GM18861 (cell line): ENCODE data around the gene KRTAP1-4.
"Not testable (repeated sequence)": the region's sequence is repeated elsewhere in the genome, so short reads cannot be mapped to it uniquely, and the experiment has no call there.

Source experiments
- ATAC-seq: cut with Tn5 transposase; IDR thresholded peaks from one replicate; pipeline ENCODE4 v1.9.1; 2021; ENCODE audit not compliant: unreplicated experiment

Gene KRTAP1-4

DNA sequence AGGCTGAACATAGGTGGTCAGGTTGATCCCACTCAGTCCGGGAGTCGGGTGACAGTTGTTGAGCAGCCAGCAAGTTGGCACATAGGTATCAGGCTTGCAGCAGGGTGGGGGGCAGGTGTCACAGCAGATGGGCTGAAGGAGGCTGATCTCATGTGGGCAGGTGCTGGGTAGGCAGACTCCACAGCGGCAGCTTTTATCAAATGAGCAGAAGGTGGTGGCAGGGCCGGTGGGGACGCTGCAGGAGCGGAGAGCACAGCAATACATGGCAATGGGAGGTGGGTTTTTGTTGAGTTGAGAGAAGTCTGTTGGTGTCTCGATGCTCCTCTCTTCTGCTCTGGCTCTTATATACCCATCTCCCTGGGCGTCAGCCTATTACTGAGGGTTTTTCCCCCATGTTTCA, 21.2 kb downstream of the KRTAP1-4 start, which contains the start of gene KRTAP3-1:
Gene KRTAP3-1 (minus strand): TSS at position 318 of the 400 bp plus-strand sequence. CDS start 54 bp downstream, at position 264.
- no peak for ATAC-seq

DNA sequence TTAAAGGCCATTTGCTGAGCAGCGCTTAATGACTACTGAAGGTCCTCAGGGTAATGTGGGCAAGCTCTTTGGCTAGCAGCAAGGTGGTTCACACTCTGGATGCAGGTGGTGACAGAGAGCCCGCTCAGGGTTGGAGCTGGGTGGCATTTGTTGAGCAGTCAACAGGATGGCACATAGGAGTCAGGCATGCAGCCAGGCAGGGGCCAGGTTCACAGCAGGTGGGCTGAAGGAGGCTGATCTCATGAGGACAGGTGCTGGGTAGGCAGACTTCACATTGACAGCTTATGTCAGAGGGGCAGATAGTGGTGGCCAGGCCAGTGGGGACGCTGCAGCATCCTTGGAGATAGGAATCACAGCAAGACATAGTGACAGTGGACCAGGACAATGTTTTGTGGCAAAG, 25.6 kb downstream of the KRTAP1-4 start:
- ATAC-seq, result no peak

DNA sequence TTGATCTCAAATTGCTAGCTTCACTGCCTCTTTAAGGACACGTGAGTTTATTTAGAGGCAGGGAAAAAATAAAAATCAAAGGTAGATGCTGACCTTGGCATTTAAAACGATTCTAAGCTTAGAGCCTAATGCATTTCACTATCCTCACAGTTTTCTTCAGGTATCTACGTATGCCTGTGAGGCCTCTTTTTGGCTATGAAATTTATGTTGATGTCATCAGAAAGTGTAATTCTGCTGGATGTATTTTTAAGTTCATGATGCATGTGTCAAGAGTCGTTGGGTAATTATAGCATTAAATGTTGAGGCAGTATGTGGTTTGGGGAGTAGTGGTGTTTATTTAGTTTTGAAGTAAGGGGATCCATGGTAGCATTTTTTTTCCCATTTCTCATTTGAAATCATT, 26.1 kb downstream of the KRTAP1-4 start:
- ATAC-seq, result no peak

DNA sequence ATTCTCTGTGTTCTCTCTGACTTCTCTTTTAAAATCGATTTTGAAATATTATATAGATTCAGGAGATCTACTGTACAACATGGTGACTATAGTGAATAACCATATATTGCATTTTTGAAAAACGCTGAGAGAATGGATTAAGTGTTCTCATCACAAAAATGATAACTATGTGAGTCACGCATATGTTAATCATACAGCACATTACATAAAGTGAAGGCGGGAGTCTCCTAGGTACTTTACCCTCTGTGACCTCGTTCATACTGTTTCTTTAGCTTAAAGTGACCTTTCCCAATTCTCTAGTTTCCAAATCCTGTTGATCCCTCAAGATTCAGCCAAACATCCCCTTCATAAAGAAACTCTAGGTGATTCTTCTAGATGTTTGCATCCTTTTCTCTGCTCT, 27.2 kb downstream of the KRTAP1-4 start:
- no peak for ATAC-seq

DNA sequence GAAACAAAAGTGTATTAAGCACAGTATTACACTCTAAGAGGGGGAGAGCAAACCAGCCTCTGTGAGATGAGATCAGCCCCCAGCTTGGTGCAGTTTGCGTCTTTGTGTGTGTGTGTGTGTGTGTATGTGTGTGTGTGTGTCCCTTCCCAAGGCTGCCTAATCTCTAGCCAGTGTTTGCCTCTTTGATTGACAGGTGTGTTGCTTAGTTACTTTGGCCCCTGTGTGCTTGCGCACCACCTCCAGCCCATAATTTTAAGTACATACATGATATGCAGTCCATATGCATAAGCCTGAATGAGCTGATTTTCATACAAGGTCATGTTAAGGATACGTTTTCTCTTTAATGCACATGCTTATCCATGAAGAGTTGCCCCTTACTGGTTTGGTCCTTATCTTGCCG, 28.2 kb downstream of the KRTAP1-4 start:
- ATAC-seq, result no peak

DNA sequence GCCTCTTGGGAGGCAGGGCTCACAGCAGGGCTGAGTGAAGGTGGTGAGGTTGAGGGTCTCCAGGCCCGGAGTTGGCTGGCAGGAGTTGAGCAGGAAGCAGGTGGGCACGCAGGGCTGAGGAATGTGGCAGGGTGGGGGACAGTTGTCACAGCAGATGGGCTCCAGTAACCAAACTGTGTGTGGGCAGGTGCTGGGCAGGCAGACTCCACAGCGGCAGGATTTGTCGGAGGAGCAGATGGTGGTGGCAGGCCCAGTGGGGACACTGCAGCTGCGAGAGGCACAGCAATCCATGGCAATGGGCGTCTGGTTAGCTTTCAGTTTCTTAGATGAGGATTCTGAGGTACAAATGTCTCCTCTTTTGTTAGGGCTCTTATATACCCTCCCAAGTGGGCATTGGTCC, 30.4 kb downstream of the KRTAP1-4 start, which contains the start of gene KRTAP3-2:
Gene KRTAP3-2 (minus strand): TSS at position 344 of the 400 bp plus-strand sequence. CDS start 53 bp downstream, at position 291.
- ATAC-seq, result not testable (repeated sequence)

DNA sequence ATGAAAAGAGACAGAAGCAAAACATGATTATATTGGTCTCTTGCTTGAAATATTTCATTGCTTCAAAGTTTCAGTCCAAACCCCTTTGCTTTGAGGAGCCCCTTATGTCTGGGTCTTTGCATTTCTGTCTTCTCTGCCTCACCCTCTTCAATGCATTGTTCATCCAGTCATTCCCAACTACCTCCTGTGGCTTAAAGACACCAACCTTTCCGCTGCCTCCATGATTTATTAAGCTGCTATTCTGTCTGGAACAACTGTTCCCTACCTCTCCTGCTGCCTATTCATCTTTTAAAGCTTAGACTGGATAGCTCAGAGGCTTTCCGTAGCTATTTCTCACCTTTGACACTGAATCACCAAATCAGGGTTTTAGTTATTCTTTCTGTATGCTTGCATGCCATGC, 32.6 kb downstream of the KRTAP1-4 start:
- ATAC-seq, result no peak

DNA sequence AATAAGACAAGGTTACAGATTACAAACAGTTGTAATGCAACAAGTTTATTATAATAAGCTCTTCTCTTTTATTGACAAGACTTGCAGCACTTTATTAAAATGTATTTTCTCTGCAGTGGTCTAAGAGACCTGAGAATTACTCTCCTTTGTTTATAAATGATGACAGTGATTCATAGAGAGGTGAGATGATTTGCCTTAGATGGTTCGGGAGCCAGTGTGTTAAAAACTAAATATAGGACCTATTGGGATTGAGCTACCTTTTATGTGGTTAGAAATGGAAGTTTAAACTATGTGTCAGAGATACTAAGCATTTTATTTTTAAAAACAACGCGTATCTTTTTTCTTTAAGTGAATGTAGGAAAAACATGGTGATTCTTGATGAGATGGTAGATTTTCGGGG, 33.2 kb downstream of the KRTAP1-4 start:
- no peak for ATAC-seq

DNA sequence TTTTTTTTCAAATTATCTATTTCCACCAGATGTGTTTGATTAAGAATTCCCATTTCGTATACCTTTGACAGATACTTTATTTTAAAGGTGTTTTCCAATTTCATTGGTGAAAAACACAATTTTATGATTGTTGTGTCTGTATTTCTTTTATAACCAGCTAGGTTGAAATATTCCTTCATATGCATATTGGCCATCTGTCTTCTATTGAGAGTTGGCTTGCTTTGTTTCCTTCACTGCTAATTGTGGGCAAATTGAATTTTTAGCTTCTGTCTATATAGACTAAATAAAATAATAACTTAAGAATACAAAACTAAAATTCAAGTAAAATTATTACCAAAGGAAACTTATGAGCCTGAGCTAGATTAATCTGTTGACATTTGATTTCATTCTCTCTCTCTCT, 34.9 kb downstream of the KRTAP1-4 start:
- ATAC-seq, result no peak

DNA sequence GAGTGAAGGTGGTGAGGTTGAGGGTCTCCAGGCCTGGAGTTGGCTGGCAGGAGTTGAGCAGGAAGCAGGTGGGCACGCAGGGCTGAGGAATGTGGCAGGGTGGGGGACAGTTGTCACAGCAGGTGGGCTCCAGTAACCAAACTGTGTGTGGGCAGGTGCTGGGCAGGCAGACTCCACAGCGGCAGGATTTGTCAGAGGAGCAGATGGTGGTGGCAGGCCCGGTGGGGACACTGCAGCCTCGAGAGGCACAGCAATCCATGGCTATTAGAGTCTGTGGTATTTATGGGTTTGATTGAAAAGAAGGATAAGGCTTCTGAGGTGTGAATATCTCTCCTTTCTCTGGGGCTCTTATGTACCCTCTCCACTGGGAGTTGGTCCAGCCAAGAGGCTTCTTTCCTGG, 36.2 kb downstream of the KRTAP1-4 start, which contains the start of gene KRTAP3-3:
Gene KRTAP3-3 (minus strand): TSS at position 326 of the 400 bp plus-strand sequence. CDS start 67 bp downstream, at position 259.
- no peak for ATAC-seq

DNA sequence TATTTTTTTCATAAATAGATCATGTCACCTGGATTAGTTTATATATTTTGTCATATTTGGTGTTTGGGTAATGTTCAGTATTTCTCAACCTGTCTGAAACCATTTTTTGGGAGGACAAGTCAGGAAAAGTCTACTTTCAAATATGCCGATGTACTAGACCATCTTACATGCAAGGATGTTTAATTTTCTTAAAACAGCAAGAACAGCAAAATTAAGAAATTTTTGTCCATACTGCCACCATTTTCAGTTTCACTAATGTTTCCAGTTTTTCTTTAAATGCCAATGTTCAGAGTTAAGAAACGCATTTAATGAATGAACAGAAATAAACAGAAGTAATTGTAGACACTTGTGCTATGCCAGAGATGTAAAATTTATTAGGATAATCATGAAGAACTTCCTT, 36.9 kb downstream of the KRTAP1-4 start:
- ATAC-seq, result no peak

DNA sequence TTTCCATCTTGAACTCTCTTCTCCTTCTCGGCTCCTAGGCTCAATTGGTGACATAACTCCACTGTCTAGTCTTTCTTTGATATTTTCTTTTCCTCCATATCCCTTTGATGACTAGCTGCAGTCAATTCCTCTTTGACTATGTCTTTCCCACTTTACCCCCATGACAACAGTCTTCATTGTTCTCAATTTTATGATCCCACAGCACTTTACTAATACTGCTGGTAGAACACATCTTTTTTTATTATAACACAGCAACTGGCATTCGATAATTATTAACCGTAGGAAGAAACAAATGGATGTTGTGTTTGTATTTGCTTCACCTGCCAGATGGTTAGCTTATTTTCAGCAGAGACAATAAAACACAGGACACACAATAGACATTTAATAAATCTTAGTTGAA, 37.3 kb downstream of the KRTAP1-4 start:
- ATAC-seq, result no peak

DNA sequence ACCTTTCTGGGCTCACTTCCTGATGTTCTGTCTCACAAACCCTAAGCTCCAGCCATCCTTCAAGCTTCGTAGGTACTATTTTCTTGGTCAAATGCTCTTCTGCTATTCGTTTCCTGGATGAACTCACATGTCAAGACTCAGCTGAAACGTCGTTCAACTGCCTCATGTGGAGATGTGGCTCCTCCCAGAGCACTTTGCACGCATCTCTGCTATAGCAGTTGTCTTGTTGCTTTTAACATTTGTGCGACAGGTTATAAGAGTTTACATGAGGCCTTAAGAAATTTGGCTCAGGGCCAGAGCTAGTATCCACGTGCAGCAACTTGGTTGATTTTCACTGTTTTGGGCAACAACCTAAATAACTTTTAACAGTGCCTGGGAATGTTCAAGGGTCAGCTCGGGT, 43.1 kb downstream of the KRTAP1-4 start:
- no peak for ATAC-seq

DNA sequence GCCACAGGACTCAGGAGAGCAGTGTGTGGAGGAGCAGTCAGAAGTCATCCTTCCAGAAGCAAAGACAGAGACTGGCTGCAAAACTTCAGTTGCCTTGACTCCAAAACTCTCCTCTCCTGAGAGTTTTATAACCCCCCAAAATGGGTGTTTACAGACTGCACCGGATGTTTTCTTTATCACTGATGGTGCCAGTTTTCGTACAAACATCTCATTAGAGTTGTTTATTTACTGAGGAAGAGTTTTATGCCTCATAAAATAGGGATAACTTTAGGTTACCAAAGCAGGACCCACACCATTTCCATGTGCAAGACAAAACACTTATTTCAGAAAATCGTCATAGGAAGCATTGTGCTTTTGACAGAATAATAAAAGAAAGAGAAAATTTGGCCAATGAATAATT, 45.8 kb downstream of the KRTAP1-4 start, which contains the start of gene KRT40:
Gene KRT40 (minus strand): TSS at position 101 of the 400 bp plus-strand sequence. CDS start 53 bp downstream, at position 48.
- no peak for ATAC-seq

DNA sequence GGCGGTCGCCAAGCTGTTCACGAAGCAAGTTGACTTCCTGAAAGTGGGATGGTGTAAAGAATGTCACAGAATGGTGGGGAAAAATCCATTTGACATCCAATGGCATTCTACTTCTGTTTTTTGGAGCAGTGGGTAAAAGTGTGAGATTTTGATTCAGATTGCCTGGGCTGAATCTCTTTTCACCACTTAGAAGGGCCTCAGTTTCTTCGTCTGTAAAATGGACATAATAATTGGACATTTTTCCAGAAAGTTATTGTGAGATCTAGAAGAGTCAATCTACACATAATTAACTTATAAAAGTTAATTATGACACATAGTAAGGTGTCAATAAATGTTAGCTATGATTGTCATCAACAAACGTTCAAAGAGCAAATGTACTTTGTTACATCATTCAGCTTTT, 48.9 kb downstream of the KRTAP1-4 start:
- no peak for ATAC-seq

DNA sequence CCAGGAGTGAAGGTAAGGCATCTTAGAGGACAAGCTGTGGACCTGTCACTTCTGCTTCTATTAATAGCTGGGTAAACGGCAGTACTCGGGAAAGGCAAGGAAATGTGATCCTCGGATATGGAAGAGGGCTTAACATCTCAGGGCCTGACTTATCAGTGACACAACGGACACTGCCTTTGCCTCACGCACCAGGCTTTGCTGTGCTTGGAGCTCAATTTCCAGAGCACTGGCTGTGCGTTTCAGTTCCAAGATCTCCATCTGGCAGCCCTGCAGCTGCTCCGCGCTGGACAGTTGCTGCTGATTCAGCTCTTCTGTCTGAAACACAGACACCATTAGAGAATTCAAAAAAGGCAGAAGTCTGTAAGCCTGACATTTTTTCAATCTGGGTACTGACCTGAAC, 49.4 kb downstream of the KRTAP1-4 start:
- ATAC-seq, result no peak

DNA sequence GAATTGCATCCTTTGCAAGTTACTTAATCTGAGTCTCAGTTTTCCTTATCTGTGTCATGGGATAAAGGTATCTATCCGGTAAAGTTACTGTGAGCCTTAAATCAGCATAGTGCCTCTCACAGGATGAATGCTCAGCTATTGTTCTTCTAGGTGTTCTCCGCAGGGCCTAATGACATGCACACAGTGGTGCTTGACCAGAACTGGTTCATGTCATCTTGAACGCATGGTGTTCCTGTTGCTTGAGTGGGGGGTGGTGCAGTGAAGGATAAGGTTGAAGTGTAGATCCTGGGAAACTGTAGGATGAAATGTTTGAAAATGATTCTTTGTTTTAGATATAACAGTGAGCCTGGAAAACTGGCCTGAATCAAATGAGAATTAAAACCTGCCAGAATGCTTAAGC, 49.9 kb downstream of the KRTAP1-4 start:
- no peak for ATAC-seq
